IPS-18c (cell line): Measurements from ENCODE around the gene MYL6B.

Source experiments
- H3K4me3 ChIP-seq: 2 replicates; pipeline ENCODE4 v1.7.0; 2013; ENCODE audit warnings: low read depth, mild to moderate bottlenecking, low read length, moderate library complexity; ENCODE audit not compliant: insufficient read depth
- H3K9me3 ChIP-seq: one replicate; pipeline ENCODE4 v1.6.1; 2013; ENCODE audit warnings: mild to moderate bottlenecking, low read length, moderate library complexity; ENCODE audit not compliant: control insufficient read depth, insufficient read depth

Gene MYL6B

DNA sequence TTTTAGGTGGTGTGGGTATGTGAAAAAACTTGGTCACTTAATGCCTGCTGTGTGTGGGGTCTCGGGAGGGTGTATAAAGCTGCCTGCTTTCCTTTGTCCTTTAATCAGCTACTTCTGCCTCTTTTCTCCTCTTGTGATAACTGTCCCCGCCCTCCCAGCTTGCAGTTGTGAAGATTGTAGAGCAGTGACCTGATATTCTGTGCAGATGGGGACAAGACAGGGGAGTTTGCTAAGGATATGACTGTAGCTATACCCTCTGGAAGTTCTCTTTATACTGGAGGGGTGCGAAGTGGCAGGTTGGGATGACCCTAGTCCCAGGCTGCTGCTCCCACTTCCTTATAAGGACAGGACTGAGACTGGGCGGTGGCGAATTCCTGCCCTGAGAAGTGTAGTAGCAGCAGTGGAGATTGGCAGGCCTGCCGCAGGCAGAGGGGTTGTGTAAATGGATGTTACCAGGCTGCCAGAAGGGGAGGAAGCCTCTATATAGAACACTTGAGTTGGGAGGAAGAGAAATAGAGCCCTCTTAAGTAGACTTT, 6.6 kb downstream of the MYL6B start:
- Histone ChIP-seq H3K9me3 (no peaks in the 10 kb centered on the region), H3K4me3 (peak overlapping the region; percentile 85)

DNA sequence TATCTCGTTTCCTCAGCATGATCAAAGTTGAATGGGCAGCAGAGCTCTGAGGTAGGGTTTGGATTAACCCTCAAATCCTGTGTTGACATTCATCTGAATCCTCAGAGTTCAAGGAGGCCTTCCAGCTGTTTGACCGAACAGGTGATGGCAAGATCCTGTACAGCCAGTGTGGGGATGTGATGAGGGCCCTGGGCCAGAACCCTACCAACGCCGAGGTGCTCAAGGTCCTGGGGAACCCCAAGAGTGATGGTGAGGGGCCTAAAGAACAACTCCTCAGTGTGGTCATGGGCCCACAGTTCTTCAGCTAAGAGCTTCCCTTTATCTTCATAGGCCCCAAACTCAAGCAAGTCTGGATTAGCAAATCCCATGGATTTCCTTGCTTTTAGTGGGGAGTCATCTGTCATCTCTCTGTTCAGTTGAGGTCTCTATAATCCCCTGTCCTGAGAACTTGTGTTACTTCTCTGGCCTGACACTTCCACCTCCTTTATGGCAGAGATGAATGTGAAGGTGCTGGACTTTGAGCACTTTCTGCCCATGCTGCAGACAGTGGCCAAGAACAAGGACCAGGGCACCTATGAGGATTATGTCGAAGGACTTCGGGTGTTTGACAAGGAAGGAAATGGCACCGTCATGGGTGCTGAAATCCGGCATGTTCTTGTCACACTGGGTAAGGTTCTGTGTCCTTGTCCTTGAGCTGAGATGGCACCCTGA, 7.2 kb downstream of the MYL6B start:
- H3K4me3 ChIP-seq = peak overlapping the region; percentile 85
- H3K9me3 ChIP-seq = no peaks in the 10 kb centered on the region

DNA sequence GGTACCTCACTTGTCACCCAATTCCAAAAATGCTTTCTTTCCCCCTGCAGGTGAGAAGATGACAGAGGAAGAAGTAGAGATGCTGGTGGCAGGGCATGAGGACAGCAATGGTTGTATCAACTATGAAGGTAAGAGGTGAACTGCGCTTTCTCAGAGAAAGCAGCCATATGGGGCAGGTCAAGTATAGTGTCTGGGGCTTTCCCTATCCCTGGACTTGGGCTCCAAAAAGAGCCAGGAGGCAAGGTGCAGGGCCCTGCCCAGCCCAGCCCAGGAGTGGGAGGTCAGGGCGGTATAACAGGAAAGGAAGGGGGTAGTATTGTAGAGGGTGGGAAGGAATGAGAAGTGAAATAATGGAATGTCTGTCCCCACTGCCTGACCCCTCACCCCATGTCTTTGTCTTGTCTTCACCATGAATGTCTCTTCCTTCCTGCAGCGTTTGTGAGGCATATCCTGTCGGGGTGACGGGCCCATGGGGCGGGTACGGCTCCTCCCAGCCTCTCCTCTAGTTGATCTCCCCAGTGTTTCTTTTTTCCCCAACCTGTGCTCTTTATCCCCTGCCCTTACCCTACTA, 7.9 kb downstream of the MYL6B start:
- H3K4me3 ChIP-seq = peak overlapping the region; percentile 85
- no peaks in the 10 kb centered on the region for H3K9me3 ChIP-seq

DNA sequence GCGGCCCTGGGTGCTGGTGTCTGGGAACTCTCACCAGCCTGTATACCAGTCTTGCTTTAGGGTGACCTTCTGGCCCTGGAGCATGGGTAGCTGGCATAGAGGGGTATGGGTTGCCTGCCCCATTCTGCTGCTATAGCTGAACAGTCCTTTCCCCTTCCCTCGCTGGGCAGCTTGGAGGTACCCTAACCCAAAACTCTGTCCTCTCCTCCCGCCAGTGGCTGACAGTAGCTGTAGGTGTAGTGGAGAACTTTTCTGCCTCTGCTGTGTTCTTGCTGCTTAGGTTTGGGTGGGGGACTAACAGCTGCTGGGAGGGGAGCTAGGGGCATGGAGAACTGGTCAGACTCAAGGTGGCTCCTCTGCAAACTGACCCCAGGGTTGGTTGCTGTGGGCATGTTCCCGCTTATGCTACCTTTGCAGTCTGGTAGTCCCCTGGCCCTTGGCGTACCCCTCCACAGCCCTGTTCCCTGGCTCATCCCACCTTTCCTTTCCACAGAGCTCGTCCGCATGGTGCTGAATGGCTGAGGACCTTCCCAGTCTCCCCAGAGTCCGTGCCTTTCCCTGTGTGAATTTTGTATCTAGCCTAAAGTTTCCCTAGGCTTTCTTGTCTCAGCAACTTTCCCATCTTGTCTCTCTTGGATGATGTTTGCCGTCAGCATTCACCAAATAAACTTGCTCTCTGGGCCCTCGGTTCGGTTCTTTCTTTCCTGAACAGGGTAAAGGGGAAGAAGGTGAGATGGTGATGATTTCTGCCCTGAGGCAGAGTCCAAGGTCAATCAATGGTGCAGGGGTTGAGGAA, 8.7 kb downstream of the MYL6B start:
- Histone ChIP-seq H3K9me3 (no peaks in the 10 kb centered on the region), H3K4me3 (0 out of 2 replicates have a peak overlapping the region, but pooled peaks have one; percentile 24)

DNA sequence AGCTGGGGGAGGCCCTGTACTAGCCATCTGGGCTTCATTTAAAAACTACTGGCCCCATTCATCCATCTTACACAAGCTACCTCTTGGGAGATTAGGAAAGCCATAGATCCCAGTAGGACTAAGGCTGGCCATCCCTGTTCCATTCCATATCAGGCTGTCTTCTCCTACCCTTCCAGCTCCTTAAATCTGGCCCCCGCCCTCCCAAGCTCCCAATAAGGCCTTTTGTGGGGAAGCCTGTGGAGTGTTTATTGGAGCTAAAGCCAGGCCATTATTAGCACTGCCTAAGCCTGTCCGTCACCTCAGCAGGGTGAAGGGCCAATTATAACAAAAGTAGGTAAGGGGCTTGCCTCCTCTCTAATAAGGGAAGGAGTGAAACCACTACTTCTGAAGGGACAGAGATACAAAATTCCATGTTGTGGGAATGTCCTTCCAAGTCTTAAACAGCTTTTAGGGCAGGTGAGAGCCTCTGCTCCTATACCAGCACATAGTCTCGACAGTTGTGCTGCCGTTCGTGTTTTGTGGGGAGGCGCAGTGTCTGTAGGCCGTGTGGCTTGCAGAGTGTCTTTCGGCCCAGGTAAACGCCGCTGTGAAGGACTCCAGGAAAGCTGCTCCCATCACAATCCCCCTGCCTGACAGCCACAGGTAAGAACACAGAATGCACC, 9.4 kb downstream of the MYL6B start:
- H3K9me3 ChIP-seq = no peaks in the 10 kb centered on the region
- no peak overlapping the region for H3K4me3 ChIP-seq

DNA sequence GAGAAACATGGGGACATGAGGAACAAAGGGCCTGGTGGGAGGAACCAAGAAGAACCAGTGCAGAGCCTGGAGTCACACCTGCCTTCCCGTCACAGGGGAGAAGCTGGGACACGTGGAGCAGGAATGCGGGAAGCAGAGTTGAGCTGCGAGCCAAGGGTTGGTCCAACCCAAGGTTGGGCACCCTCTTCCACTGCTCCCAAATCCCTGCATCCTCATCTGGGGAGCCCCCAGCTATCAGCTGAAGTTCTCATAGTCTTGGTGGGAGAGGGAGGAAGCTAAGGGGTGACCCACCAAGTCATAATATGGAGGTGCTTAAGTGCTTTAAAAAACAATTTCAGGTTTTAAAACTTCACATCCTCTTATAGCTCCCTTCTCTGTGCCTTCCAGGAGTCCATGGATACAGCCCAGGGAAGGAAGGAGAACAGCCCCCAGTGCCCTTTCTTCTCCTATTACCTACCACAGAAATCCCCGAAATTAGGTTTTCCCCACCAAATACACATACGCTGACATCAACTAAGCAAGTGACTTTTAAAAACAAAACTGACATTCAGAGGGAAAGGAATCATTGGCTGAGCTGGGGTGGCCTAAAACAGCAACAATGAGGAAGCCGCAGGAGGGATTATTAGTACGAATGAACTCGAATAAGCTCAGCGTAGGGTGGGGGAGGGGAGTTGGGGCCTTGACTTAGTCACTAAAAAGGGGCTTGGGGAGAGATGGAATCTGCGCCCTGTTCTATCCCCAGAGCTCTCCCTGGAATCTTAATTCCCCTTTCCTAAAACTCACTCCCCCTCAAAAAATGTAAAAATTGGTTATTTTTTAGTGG, 10.3 kb downstream of the MYL6B start:
- no peak overlapping the region for H3K4me3 ChIP-seq
- no peaks in the 10 kb centered on the region for H3K9me3 ChIP-seq

DNA sequence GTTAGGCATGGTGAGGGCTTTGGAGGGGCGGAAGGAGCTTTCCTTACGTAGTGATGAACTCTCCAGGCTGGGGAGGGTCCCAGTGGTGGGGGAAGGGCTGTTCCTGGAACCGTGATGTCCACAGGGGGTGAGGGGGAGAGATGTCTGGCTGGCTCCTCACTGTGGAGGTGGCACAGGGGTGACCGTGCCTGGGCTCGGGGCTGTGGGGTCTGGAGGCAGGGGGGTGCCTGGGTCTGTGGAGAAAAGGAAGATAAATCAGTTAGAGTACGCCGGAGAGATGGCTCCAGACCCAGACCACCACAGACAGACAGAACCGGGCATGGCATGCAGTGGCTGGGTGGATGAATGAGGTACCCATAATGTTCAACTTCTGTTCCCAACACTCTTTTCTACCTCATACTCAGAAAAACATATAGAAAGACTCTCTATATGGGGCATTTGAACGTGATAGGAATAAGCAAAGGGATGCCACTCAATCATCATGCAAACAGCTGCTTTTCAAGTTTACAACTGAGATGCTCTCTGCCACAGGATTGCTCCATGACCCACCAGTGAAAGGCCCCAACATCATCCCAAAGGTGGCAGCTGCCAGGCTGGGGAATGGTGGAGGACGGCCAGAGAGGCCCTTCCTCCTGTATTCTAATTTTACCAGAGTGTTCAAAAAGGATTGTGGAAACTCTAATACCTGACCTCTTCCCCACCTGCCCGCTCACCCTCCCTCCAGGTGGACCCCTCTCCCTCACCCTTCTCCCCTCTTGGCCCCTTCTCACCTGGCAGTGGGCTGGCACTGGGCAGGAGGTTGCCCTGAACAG, 11.4 kb downstream of the MYL6B start:
- Histone ChIP-seq H3K9me3 (no peaks in the 10 kb centered on the region), H3K4me3 (no peak overlapping the region)

DNA sequence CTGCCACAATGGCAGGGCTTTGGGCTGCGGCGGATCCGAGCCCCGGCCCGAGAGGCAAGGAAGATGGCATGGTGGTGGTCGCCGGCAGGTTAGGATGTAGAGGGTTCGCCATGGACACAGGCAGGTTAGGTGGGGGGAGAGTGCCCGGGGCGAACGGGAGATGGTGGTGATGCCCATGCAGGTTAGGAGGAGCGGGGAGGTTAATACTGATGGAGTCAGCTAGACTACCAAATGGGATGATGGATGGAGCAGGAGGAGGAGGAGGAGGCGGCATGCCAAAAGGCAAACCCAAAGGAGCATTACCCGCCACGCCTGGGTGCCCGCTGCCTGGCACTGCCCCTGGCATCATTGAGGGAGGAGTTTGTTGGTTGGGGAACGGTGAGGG, 11.9 kb downstream of the MYL6B start:
- no peaks in the 10 kb centered on the region for H3K9me3 ChIP-seq
- no peak overlapping the region for H3K4me3 ChIP-seq

DNA sequence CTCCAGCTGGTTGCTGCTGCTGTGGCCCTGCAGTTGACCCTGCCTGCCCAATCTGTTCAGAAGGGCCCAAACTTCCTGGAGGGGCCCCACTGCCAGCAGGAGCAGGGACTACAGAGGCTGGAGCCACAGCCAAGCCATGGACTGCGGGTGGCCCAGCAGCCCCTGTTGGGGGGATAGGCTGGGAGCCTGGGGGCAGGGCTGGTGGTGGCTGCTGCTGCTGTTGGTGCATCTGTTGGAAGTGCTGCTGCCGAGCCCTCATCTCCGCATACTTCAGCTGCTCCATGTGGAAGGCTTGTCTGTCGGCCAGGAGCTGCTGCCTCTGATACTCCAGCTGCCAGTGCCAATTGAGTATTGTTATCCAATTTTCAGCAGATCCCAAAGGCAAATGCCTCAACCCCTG, 13.0 kb downstream of the MYL6B start:
- Histone ChIP-seq H3K4me3 (no peak overlapping the region), H3K9me3 (no peaks in the 10 kb centered on the region)

DNA sequence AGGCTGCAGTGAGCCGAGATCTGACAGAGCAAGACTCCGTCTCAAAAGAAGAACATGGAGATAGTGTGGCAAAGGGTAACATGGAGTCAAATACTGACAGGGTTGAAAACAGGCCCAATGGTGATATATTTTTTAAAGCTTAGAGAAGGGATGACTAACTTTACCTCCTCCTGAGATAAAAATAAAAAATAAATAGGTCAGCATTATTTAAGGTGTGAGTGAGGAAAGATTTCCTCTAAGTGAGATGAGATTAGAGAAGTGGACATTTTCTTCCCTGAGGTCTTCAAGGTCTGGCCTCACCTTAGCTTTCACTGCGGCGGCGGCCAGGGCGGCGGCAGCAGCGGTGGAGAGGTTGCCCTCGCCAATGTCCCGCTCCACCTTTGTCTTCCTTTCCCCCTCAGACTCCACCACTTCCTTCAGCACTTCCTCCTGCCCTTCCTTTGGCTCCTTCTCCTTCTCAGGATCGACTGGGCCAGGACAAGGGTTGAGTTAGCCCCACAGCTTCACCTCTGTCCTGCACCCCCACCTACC, 16.9 kb downstream of the MYL6B start:
- Histone ChIP-seq H3K9me3 (no peaks in the 10 kb centered on the region), H3K4me3 (no peak overlapping the region)

DNA sequence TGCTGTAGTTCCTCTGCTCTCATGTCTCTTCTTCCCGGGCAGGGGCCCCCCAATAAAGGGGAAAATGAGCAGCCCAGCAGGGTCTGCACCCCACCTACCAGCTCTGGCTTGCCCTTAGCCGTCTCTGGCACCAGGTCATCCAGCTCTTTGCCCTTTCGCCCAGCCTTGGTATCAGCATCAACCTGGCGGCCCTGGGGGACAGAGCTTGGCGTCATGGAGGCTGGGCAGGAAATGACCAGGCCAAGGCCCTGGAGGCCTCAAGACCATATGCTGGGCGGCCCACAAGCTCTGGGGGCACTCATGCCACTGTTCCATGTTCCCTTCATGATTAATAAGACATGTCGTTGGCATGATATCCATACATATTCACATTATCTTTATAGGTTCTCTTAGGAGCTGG, 20.5 kb downstream of the MYL6B start:
- no peak overlapping the region for H3K4me3 ChIP-seq

DNA sequence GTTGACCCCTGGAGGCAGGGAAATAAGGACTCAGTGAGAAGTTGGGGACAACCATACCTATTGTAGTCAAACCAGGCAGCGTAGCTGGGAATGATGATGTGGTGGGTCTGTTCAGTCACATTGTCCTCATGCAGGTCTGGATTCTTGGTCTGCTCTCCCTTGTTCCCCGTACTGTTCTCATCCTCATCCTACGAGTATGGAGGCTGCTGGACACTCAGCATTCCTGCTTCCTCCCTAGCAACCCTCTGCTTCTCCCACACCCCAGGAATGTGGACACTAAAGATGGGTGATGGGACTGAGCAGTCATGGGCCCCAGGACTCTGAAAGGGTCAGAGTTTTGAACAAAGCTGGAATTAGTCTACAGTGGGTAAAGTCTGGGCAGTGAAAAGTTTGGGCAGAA, 26.0 kb downstream of the MYL6B start:
- Histone ChIP-seq H3K9me3 (no peaks in the 10 kb centered on the region), H3K4me3 (no peak overlapping the region)

More for the DNA sequence above, 20.5 kb downstream of the MYL6B start:
- no peaks in the 10 kb centered on the region for H3K9me3 ChIP-seq

DNA sequence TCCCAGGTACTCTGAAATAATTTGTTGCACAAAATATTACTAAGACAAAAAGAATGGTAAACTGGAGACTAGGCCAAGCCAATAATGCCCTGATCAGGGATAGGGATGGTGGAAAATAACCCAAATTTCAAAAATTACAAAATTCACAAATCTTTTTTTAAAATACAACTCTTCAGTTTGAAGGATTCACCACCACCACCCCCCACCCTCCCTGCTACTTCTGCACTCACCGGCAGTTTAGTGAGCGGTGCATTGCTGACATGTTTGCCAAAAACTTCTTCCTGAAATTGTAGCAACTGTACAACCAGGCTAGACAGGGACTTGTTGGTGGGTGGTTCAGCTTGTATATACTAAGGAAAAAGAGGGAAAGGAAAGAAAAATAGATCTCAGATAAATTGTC, 34.6 kb downstream of the MYL6B start:
- H3K4me3 ChIP-seq = no peak overlapping the region

DNA sequence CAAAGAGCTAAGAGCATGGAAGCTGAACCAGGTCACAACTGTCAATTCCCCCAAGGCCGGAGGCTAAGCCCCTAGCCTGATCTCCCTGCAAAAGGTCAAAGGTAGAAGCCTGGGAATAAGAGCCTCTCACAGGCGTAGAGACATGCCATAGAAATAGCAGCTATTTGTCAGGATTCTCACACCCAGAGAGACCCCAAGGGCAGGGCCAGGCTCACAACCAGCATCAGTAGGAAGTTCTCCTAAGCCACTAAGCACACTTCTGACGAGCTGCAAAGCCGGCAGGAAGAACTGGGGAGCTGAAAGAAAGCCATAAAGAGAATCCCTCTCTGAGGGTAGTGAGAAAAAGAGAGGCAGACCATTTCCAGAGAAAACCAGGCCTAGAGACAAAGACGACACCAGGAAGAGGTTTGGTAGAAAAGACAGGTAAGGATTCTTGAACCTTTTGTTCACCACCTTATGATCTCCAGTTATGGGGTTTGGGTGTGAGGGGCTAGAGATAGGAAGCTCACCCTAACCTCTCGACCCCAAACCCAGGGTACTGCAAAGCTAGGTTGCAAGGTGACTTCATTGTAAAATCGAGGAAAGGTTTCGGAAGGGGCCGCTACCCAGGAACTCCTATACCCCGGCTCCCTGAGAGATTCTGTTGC, 35.9 kb downstream of the MYL6B start:
- Histone ChIP-seq H3K4me3 (peak overlapping the region; percentile 93), H3K9me3 (no peaks in the 10 kb centered on the region)

More for the DNA sequence above, 34.6 kb downstream of the MYL6B start:
- H3K9me3 ChIP-seq = no peaks in the 10 kb centered on the region

DNA sequence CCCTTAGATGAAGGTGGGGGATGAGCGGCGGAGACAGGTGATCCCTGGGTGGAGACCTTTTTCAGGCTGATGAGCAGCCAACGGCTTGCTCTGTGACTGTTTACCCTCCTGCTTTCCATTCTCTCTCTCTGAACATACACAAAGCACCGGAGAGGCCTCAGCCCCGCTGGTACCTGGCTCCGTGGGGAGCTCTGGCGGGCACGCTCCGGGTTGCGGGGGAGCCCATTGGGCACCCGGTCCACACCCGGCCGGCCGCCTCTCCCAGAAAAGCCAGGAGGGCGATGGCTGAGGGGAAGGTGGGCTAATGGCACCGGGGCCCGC, 36.4 kb downstream of the MYL6B start:
- Histone ChIP-seq H3K9me3 (no peaks in the 10 kb centered on the region), H3K4me3 (peak overlapping the region; percentile 93)
